NCI-H1694 (cell line): Measurements from ENCODE around the gene NEFH.

ENCODE experiments used
- DNase-seq: peaks from one replicate; lab custom pipeline; 2025; lab: John Stamatoyannopoulos, UW

Gene NEFH

GRCh38 chr22:29493636-29494035 is 13.6 kb downstream of the NEFH start:
- DNase-seq = no peak

- no peak for DNase-seq
Measured at GRCh38 chr22:29499852-29500251, 19.8 kb downstream of the NEFH start.

- no peak for DNase-seq
Measured at GRCh38 chr22:29503811-29504372, 23.9 kb downstream of the NEFH start.

GRCh38 chr22:29509298-29509697 is 29.3 kb downstream of the NEFH start:
- DNase-seq = no peak

- no peak for DNase-seq
Measured at GRCh38 chr22:29509815-29510214, 29.8 kb downstream of the NEFH start.

- no peak for DNase-seq
Measured at GRCh38 chr22:29510542-29510941, 30.5 kb downstream of the NEFH start.

GRCh38 chr22:29511126-29511862 is 31.3 kb downstream of the NEFH start:
- no peak for DNase-seq

GRCh38 chr22:29512031-29512430 is 32.0 kb downstream of the NEFH start:
- DNase-seq = no peak

- DNase-seq = no peak
Measured at GRCh38 chr22:29517215-29517908, 37.3 kb downstream of the NEFH start.

- DNase-seq = no peak
Measured at GRCh38 chr22:29518427-29518826, 38.4 kb downstream of the NEFH start.

GRCh38 chr22:29519996-29520395 is 40.0 kb downstream of the NEFH start:
- no peak for DNase-seq

- DNase-seq = no peak
Measured at GRCh38 chr22:29520851-29521250, 40.8 kb downstream of the NEFH start.

GRCh38 chr22:29521526-29521925 is 41.5 kb downstream of the NEFH start:
- DNase-seq = no peak

GRCh38 chr22:29523761-29524160 is 43.7 kb downstream of the NEFH start:
- no peak for DNase-seq

- no peak for DNase-seq
Measured at GRCh38 chr22:29524442-29525191, 44.6 kb downstream of the NEFH start.

- DNase-seq = no peak
Measured at GRCh38 chr22:29528144-29528543, 48.1 kb downstream of the NEFH start.

- no peak for DNase-seq
Measured at GRCh38 chr22:29530716-29531115, 50.7 kb downstream of the NEFH start.

- no peak for DNase-seq
Measured at GRCh38 chr22:29531419-29531818, 51.4 kb downstream of the NEFH start.

- DNase-seq = no peak
Measured at GRCh38 chr22:29536411-29536810, 56.4 kb downstream of the NEFH start.

- DNase-seq = no peak
Measured at GRCh38 chr22:29539105-29539504, 59.1 kb downstream of the NEFH start.
